GM12801 (cell line): ENCODE results near the gene ACP3.

Experiments used
- CTCF ChIP-seq: IDR thresholded peaks from one replicate; pipeline ENCODE4 v1.5.1; 2011; ENCODE audit warnings: control low read depth; ENCODE audit not compliant: insufficient read length; ENCODE audit errors: extremely low read depth

Gene ACP3

GRCh38 chr3:132325103-132325606 is 7.9 kb downstream of the ACP3 start:
- no peak for TF ChIP-seq CTCF

GRCh38 chr3:132325634-132326033 is 8.4 kb downstream of the ACP3 start:
- no peak for TF ChIP-seq CTCF

GRCh38 chr3:132326251-132326650 is 9.0 kb downstream of the ACP3 start:
- TF ChIP-seq CTCF = no peak

- no peak for TF ChIP-seq CTCF
These were observed 14.9 kb downstream of the ACP3 start for GRCh38 chr3:132332082-132332481.

- TF ChIP-seq CTCF = no peak
These were observed 15.3 kb downstream of the ACP3 start for GRCh38 chr3:132332508-132332907.

- TF ChIP-seq CTCF = no peak
These were observed 24.5 kb downstream of the ACP3 start for GRCh38 chr3:132341746-132342145.

- no peak for TF ChIP-seq CTCF
These were observed 25.0 kb downstream of the ACP3 start for GRCh38 chr3:132342183-132342582.

- TF ChIP-seq CTCF = no peak
These were observed 25.4 kb downstream of the ACP3 start for GRCh38 chr3:132342610-132343009.
